Muscle layer of duodenum (tissue), 2 donors: ENCODE measurements around the gene ADAMTS12.

ENCODE experiments used
- H3K27ac ChIP-seq: one replicate; pipeline ENCODE4 v1.7.0; 2013; ENCODE audit warnings: mild to moderate bottlenecking, low read length
- H3K27me3 ChIP-seq: one replicate; pipeline ENCODE4 v1.7.0; 2013; ENCODE audit warnings: low read depth, mild to moderate bottlenecking, control low read depth, low read length
- H3K36me3 ChIP-seq, 2 donors: one replicate each; pipeline ENCODE4 v1.7.0; 2013; ENCODE audit warnings: low read length in 2 of 2, control low read depth in 1 of 2, mild to moderate bottlenecking in 1 of 2; ENCODE audit not compliant: insufficient read depth in 2 of 2, control insufficient read depth in 1 of 2
- H3K4me1 ChIP-seq, 2 donors: one replicate each; pipeline ENCODE4 v1.7.0; 2013; ENCODE audit warnings: low read length in 2 of 2, mild to moderate bottlenecking in 2 of 2, control low read depth in 1 of 2, moderate library complexity in 1 of 2; ENCODE audit not compliant: insufficient read depth in 2 of 2, control insufficient read depth in 1 of 2
- H3K4me3 ChIP-seq, 2 donors: one replicate each; pipeline ENCODE4 v1.7.0; 2013; ENCODE audit warnings: low read length in 2 of 2, low read depth in 1 of 2, mild to moderate bottlenecking in 1 of 2
- H3K9me3 ChIP-seq, 2 donors: one replicate each; pipeline ENCODE4 v1.7.0; 2013; ENCODE audit warnings: low read length in 2 of 2, control low read depth in 1 of 2, mild to moderate bottlenecking in 1 of 2; ENCODE audit not compliant: control insufficient read depth in 1 of 2
- donor health status: healthy.

ADAMTS12 gene

GRCh38 chr5:33841891-33842290 lies 49.9 kb downstream of the ADAMTS12 start:
- Histone ChIP-seq H3K36me3 (no peaks in the 10 kb centered on the region), H3K4me3 (no peak overlapping the region), H3K4me1 (no peaks in the 10 kb centered on the region), H3K27me3 (no peaks in the 10 kb centered on the region), H3K27ac (no peak overlapping the region), H3K9me3 (no peaks in the 10 kb centered on the region)

GRCh38 chr5:33840927-33841547 lies 50.8 kb downstream of the ADAMTS12 start:
- Histone ChIP-seq H3K36me3 (no peaks in the 10 kb centered on the region), H3K4me3 (no peak overlapping the region), H3K27ac (no peak overlapping the region), H3K4me1 (no peaks in the 10 kb centered on the region), H3K9me3 (no peaks in the 10 kb centered on the region), H3K27me3 (no peaks in the 10 kb centered on the region)

- Histone ChIP-seq H3K4me3 (no peak overlapping the region), H3K4me1 (no peaks in the 10 kb centered on the region), H3K27ac (no peak overlapping the region), H3K9me3 (no peaks in the 10 kb centered on the region), H3K36me3 (no peaks in the 10 kb centered on the region), H3K27me3 (no peaks in the 10 kb centered on the region)
These were observed 54.5 kb downstream of the ADAMTS12 start for GRCh38 chr5:33837301-33837700.

- no peaks in the 10 kb centered on the region for H3K4me1 ChIP-seq
- H3K4me3 ChIP-seq = no peak overlapping the region
- no peaks in the 10 kb centered on the region for H3K36me3 ChIP-seq
- H3K27me3 ChIP-seq = no peaks in the 10 kb centered on the region
- H3K27ac ChIP-seq = no peak overlapping the region
- no peaks in the 10 kb centered on the region for H3K9me3 ChIP-seq
These were observed 57.5 kb downstream of the ADAMTS12 start for GRCh38 chr5:33834334-33834733.

GRCh38 chr5:33833237-33833575 lies 58.6 kb downstream of the ADAMTS12 start:
- Histone ChIP-seq H3K9me3 (no peaks in the 10 kb centered on the region), H3K4me1 (no peaks in the 10 kb centered on the region), H3K27ac (no peak overlapping the region), H3K27me3 (no peaks in the 10 kb centered on the region), H3K36me3 (no peaks in the 10 kb centered on the region), H3K4me3 (no peak overlapping the region)

GRCh38 chr5:33832404-33833236 lies 59.2 kb downstream of the ADAMTS12 start:
- no peak overlapping the region for H3K4me3 ChIP-seq
- H3K36me3 ChIP-seq = no peaks in the 10 kb centered on the region
- H3K27me3 ChIP-seq = no peaks in the 10 kb centered on the region
- H3K27ac ChIP-seq = no peak overlapping the region
- H3K9me3 ChIP-seq = no peaks in the 10 kb centered on the region
- H3K4me1 ChIP-seq = no peaks in the 10 kb centered on the region

GRCh38 chr5:33831041-33831440 lies 60.7 kb downstream of the ADAMTS12 start:
- H3K4me1 ChIP-seq = no peaks in the 10 kb centered on the region
- H3K36me3 ChIP-seq = no peaks in the 10 kb centered on the region
- no peak overlapping the region for H3K4me3 ChIP-seq
- H3K9me3 ChIP-seq = no peaks in the 10 kb centered on the region
- no peaks in the 10 kb centered on the region for H3K27me3 ChIP-seq
- H3K27ac ChIP-seq = no peak overlapping the region

- Histone ChIP-seq H3K27ac (no peak overlapping the region), H3K9me3 (no peaks in the 10 kb centered on the region), H3K4me3 (no peak overlapping the region), H3K36me3 (no peaks in the 10 kb centered on the region), H3K4me1 (no peaks in the 10 kb centered on the region), H3K27me3 (no peaks in the 10 kb centered on the region)
These were observed 62.4 kb downstream of the ADAMTS12 start for GRCh38 chr5:33829430-33829829.

GRCh38 chr5:33828626-33829308 lies 63.0 kb downstream of the ADAMTS12 start:
- Histone ChIP-seq H3K27me3 (no peaks in the 10 kb centered on the region), H3K9me3 (no peaks in the 10 kb centered on the region), H3K4me3 (no peak overlapping the region), H3K4me1 (no peaks in the 10 kb centered on the region), H3K36me3 (no peaks in the 10 kb centered on the region), H3K27ac (no peak overlapping the region)

GRCh38 chr5:33827885-33828284 lies 63.9 kb downstream of the ADAMTS12 start:
- Histone ChIP-seq H3K27ac (no peak overlapping the region), H3K9me3 (no peaks in the 10 kb centered on the region), H3K4me1 (no peaks in the 10 kb centered on the region), H3K4me3 (no peak overlapping the region), H3K36me3 (no peaks in the 10 kb centered on the region), H3K27me3 (no peaks in the 10 kb centered on the region)

GRCh38 chr5:33827018-33827707 lies 64.6 kb downstream of the ADAMTS12 start:
- Histone ChIP-seq H3K36me3 (no peaks in the 10 kb centered on the region), H3K27me3 (no peaks in the 10 kb centered on the region), H3K4me3 (no peak overlapping the region), H3K4me1 (no peaks in the 10 kb centered on the region), H3K27ac (no peak overlapping the region), H3K9me3 (no peaks in the 10 kb centered on the region)
